WTC11 (cell line): Measurements from ENCODE around the gene TMEM100. TPM values are rescaled to one million over a fixed set of nuclear protein-coding genes. Genes with fewer than 3 reads are reported as not detected.

Source experiments
- ATAC-seq: fragments of 200-7000 bp; cut with Tn5 transposase; 2 replicates; pipeline ENCODE4 v1.10.0; 2021; ENCODE audit warnings: mild to moderate bottlenecking, moderate library complexity
- CTCF ChIA-PET: fragments of 300-600 bp; sonication (Branson Sonifier 250); formaldehyde crosslinking; loops from one replicate; lab custom pipeline; 2021; ENCODE audit warnings: antibody characterized with exemption; lab: Charles Lee
- POLR2A ChIA-PET: fragments of 350-600 bp; sonication (Branson Sonifier 250); formaldehyde crosslinking; loops from one replicate; lab custom pipeline; 2021; ENCODE audit warnings: antibody characterized with exemption; lab: Charles Lee
- DNase-seq: peaks from one replicate; pipeline ENCODE4 v3.0.0; 2021; ENCODE audit warnings: low spot score
- H3K27ac Mint-ChIP-seq: 2 replicates; pipeline ENCODE4 v1.8.0; 2021; ENCODE audit warnings: mixed read lengths
- H3K27me3 Mint-ChIP-seq: 2 replicates; pipeline ENCODE4 v1.8.0; 2021; ENCODE audit warnings: low read depth, mild to moderate bottlenecking, moderate library complexity, mixed read lengths
- H3K36me3 Mint-ChIP-seq: 2 replicates; pipeline ENCODE4 v1.8.0; 2021; ENCODE audit warnings: mixed read lengths
- H3K4me1 Mint-ChIP-seq: 2 replicates; pipeline ENCODE4 v1.8.0; 2022; ENCODE audit warnings: mixed read lengths
- H3K4me3 Mint-ChIP-seq: 2 replicates; pipeline ENCODE4 v1.8.0; 2021; ENCODE audit warnings: mild to moderate bottlenecking, moderate library complexity, mixed read lengths
- H3K9me3 Mint-ChIP-seq: 2 replicates; pipeline ENCODE4 v1.8.0; 2021; ENCODE audit warnings: mixed read lengths
- CREB1 ChIP-seq: sonication (generic); formaldehyde crosslinking; IDR thresholded peaks from 2 replicates; pipeline ENCODE4 v1.8.0; 2023; ENCODE audit warnings: mild to moderate bottlenecking, missing genetic modification reagents
- CREM ChIP-seq: sonication (generic); formaldehyde crosslinking; IDR thresholded peaks from 2 replicates; pipeline ENCODE4 v1.8.1; 2022; ENCODE audit warnings: mild to moderate bottlenecking, missing genetic modification reagents, moderate library complexity
- FOXJ3 ChIP-seq: sonication (generic); formaldehyde crosslinking; IDR thresholded peaks from 2 replicates; pipeline ENCODE4 v1.9.0; 2021; ENCODE audit warnings: missing genetic modification reagents, mild to moderate bottlenecking, borderline replicate concordance
- GTF2I ChIP-seq: fragments of 250-450 bp; sonication (Bioruptor Pico); conservative IDR thresholded peaks from 2 replicates; pipeline ENCODE4 v1.4.0; 2021; ENCODE audit warnings: mild to moderate bottlenecking
- OVOL2 ChIP-seq: fragments of 250-450 bp; sonication (Bioruptor Pico); IDR thresholded peaks from 2 replicates; pipeline ENCODE4 v1.9.0; 2021; ENCODE audit warnings: mild to moderate bottlenecking, borderline replicate concordance
- TP53 ChIP-seq: sonication (generic); formaldehyde crosslinking; IDR thresholded peaks from 2 replicates; pipeline ENCODE4 v1.8.1; 2023; ENCODE audit warnings: mild to moderate bottlenecking, missing genetic modification reagents
- total RNA-seq: library from RNA; stranded (reverse); gene quantifications from 3 replicates; pipeline ENCODE4 v1.2.3, GENCODE V29; 2021
- TF ChIP-seq, protein P1 (sequence below): fragments of 250-450 bp; sonication (Bioruptor Pico); conservative IDR thresholded peaks from 2 replicates; pipeline ENCODE4 v1.9.0; 2021; ENCODE audit warnings: mild to moderate bottlenecking
- TF ChIP-seq, protein P2 (sequence below): fragments of 250-450 bp; sonication (Bioruptor Pico); IDR thresholded peaks from 2 replicates; pipeline ENCODE4 v1.9.0; 2021; ENCODE audit warnings: mild to moderate bottlenecking, borderline replicate concordance
- TF ChIP-seq, protein P3 (sequence below): fragments of 250-450 bp; sonication (Bioruptor Pico); IDR thresholded peaks from 2 replicates; pipeline ENCODE4 v1.9.0; 2021; ENCODE audit warnings: mild to moderate bottlenecking
- TF ChIP-seq, protein P4 (sequence below): sonication (generic); formaldehyde crosslinking; IDR thresholded peaks from 2 replicates; pipeline ENCODE4 v1.8.0; 2022; ENCODE audit warnings: mild to moderate bottlenecking, missing genetic modification reagents
- TF ChIP-seq, protein P5 (sequence below): fragments of 250-450 bp; sonication (Bioruptor Pico); IDR thresholded peaks from 2 replicates; pipeline ENCODE4 v1.8.0; 2021; ENCODE audit warnings: mild to moderate bottlenecking

Gene TMEM100
- total RNA-seq, 1 experiment from 2014 or later, result 1.1 TPM

DNA sequence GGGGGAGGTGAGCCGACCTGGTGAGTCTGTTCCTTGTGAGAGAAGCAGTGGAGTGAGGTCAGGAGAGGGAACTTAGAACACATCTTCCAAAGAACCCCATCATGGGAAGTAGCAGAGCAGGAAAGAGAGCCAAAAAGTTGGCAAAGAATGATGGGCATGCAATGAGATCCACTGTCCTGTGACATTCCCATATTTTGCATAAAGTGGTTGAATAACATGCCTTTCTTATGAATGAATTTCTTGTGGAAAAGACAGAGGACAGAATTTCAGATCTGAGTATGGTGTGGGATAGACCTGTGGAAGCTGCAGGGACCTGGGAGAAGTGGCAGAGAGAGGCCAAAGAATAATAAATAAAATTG is 41.3 kb downstream of the TMEM100 start (continued):
- TF ChIP-seq, protein P1, sequence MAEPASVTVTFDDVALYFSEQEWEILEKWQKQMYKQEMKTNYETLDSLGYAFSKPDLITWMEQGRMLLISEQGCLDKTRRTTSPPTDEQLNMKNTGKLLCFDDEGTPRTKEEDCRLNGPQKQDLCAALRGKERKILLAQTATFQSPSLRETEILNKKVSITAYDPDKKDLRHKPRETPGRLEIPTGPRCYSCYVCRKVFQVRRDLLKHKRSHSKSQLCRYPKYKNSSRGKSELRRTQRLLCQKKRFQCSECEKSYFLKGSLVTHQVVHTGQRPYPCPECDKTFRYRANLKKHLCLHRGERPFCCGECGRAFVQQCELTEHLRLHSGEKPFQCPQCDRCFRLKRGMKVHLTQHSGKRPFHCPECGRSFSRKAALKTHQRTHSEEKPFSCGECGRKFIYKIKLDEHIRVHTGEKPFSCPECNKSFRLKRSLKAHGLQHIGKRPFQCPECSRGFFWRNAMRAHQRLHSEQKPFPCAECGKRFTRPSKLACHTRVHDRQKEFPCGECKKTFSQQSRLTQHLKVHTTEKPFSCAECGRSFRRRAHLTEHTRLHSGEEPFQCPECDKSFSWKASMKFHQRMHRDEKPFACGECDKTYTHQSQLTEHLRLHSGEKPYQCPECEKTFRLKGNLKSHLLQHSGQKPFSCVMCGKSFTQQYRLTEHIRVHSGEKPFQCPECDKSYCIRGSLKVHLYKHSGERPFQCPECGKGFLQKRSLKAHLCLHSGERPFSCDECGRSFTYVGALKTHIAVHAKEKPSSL, result no peak
- no peak for TF ChIP-seq GTF2I (CRISPR knock-in tag)
- no peak for TF ChIP-seq CREB1 (CRISPR knock-in tag)

DNA sequence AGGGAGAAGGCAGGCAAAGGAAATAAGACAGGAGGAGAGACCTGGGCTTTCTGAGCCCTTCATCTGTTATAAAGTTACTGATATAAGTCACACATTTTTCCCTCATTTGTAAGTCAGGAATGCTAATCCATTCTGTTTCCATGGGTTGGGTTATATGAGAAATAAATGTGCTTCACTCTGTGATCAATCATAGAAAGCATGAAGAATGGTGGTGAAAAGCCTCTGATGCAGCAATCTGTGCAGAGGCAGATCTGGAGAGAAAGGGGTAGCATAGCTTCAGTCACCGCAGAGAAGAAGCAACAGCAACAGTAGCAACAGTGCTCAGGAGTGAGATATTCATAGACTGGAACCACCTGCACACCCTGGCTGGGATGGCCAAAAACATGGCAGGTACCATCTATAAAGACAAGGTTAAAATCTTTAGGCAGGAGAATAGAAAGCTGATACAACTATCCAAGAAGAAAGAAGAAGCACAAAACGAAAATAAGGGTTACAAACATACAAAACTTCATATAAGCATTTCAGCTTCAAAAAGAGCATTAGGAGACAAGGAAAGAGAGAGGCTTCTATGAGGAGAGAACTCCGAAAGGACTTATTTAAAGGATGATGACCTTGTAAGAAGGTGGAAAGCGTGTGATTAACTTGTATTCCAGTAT is 41.9 kb downstream of the TMEM100 start:
- no peak overlapping the region for H3K4me3 Mint-ChIP-seq
- DNase-seq (no peak), ATAC-seq (no peak)
- ChIA-PET POLR2A (no interaction called here), CTCF (no interaction called here)
- TF ChIP-seq, protein P1, result no peak
- TF ChIP-seq, protein P2, sequence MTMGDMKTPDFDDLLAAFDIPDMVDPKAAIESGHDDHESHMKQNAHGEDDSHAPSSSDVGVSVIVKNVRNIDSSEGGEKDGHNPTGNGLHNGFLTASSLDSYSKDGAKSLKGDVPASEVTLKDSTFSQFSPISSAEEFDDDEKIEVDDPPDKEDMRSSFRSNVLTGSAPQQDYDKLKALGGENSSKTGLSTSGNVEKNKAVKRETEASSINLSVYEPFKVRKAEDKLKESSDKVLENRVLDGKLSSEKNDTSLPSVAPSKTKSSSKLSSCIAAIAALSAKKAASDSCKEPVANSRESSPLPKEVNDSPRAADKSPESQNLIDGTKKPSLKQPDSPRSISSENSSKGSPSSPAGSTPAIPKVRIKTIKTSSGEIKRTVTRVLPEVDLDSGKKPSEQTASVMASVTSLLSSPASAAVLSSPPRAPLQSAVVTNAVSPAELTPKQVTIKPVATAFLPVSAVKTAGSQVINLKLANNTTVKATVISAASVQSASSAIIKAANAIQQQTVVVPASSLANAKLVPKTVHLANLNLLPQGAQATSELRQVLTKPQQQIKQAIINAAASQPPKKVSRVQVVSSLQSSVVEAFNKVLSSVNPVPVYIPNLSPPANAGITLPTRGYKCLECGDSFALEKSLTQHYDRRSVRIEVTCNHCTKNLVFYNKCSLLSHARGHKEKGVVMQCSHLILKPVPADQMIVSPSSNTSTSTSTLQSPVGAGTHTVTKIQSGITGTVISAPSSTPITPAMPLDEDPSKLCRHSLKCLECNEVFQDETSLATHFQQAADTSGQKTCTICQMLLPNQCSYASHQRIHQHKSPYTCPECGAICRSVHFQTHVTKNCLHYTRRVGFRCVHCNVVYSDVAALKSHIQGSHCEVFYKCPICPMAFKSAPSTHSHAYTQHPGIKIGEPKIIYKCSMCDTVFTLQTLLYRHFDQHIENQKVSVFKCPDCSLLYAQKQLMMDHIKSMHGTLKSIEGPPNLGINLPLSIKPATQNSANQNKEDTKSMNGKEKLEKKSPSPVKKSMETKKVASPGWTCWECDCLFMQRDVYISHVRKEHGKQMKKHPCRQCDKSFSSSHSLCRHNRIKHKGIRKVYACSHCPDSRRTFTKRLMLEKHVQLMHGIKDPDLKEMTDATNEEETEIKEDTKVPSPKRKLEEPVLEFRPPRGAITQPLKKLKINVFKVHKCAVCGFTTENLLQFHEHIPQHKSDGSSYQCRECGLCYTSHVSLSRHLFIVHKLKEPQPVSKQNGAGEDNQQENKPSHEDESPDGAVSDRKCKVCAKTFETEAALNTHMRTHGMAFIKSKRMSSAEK (CRISPR knock-in tag), result no peak
- TF ChIP-seq OVOL2 (CRISPR knock-in tag) (no peak), CREM (CRISPR knock-in tag) (no peak), TP53 (CRISPR knock-in tag) (no peak)
- H3K9me3 Mint-ChIP-seq, result peaks cover 11% of the 10 kb centered on the region
- H3K36me3 Mint-ChIP-seq, result no peaks in the 10 kb centered on the region
- H3K27me3 Mint-ChIP-seq, result no peaks in the 10 kb centered on the region
- H3K27ac Mint-ChIP-seq, result no peak overlapping the region
- H3K4me1 Mint-ChIP-seq, result no peaks in the 10 kb centered on the region

DNA sequence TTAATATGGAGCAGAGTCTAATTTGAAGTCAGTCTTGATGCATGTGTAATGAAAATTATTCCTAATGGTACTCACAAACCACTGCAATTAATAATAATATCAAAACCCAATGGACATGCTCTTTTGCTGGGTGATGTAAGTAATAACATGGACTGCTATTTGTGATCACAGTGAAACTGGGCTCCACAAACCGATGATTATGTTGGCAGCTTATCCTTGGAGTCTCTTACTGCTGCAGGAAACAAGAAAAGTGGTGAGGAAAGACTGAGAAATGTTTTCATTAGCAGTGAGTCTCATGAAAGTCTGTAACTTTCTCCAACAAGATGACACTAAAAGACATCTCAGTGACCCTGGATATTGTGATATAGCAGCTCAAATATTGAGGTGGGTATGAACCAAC is 45.2 kb downstream of the TMEM100 start:
- Mint-ChIP-seq H3K9me3 (peaks cover 19% of the 10 kb centered on the region), H3K27me3 (no peaks in the 10 kb centered on the region), H3K36me3 (peaks cover 7% of the 10 kb centered on the region; the same call in 1 of the 2 replicates), H3K4me1 (peaks cover 12% of the 10 kb centered on the region), H3K4me3 (no peak overlapping the region), H3K27ac (no peak overlapping the region)
- ChIA-PET CTCF (no interaction called here), POLR2A (no interaction called here)
- ATAC-seq (no peak), DNase-seq (no peak)
- TF ChIP-seq FOXJ3 (CRISPR knock-in tag) (no peak), TP53 (CRISPR knock-in tag) (no peak)
- TF ChIP-seq, protein P2 (CRISPR knock-in tag), result no peak
- TF ChIP-seq, protein P3, sequence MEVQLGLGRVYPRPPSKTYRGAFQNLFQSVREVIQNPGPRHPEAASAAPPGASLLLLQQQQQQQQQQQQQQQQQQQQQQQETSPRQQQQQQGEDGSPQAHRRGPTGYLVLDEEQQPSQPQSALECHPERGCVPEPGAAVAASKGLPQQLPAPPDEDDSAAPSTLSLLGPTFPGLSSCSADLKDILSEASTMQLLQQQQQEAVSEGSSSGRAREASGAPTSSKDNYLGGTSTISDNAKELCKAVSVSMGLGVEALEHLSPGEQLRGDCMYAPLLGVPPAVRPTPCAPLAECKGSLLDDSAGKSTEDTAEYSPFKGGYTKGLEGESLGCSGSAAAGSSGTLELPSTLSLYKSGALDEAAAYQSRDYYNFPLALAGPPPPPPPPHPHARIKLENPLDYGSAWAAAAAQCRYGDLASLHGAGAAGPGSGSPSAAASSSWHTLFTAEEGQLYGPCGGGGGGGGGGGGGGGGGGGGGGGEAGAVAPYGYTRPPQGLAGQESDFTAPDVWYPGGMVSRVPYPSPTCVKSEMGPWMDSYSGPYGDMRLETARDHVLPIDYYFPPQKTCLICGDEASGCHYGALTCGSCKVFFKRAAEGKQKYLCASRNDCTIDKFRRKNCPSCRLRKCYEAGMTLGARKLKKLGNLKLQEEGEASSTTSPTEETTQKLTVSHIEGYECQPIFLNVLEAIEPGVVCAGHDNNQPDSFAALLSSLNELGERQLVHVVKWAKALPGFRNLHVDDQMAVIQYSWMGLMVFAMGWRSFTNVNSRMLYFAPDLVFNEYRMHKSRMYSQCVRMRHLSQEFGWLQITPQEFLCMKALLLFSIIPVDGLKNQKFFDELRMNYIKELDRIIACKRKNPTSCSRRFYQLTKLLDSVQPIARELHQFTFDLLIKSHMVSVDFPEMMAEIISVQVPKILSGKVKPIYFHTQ (CRISPR knock-in tag), result no peak
- TF ChIP-seq, protein P4, sequence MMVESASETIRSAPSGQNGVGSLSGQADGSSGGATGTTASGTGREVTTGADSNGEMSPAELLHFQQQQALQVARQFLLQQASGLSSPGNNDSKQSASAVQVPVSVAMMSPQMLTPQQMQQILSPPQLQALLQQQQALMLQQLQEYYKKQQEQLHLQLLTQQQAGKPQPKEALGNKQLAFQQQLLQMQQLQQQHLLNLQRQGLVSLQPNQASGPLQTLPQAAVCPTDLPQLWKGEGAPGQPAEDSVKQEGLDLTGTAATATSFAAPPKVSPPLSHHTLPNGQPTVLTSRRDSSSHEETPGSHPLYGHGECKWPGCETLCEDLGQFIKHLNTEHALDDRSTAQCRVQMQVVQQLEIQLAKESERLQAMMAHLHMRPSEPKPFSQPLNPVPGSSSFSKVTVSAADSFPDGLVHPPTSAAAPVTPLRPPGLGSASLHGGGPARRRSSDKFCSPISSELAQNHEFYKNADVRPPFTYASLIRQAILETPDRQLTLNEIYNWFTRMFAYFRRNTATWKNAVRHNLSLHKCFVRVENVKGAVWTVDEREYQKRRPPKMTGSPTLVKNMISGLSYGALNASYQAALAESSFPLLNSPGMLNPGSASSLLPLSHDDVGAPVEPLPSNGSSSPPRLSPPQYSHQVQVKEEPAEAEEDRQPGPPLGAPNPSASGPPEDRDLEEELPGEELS (CRISPR knock-in tag), result no peak
- TF ChIP-seq, protein P5, sequence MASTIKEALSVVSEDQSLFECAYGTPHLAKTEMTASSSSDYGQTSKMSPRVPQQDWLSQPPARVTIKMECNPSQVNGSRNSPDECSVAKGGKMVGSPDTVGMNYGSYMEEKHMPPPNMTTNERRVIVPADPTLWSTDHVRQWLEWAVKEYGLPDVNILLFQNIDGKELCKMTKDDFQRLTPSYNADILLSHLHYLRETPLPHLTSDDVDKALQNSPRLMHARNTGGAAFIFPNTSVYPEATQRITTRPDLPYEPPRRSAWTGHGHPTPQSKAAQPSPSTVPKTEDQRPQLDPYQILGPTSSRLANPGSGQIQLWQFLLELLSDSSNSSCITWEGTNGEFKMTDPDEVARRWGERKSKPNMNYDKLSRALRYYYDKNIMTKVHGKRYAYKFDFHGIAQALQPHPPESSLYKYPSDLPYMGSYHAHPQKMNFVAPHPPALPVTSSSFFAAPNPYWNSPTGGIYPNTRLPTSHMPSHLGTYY (CRISPR knock-in tag), result no peak
